SH-SY5Y (cell line): ENCODE data around the gene BRINP3.

Experiments
- GATA2 ChIP-seq: IDR thresholded peaks from 2 replicates; pipeline ENCODE4 v1.6.1; 2011; ENCODE audit warnings: mild to moderate bottlenecking, low read depth, low read length
- GATA3 ChIP-seq: IDR thresholded peaks from 2 replicates; pipeline ENCODE4 v1.6.1; 2011; ENCODE audit warnings: low read depth, mild to moderate bottlenecking, low read length, moderate library complexity

DNA sequence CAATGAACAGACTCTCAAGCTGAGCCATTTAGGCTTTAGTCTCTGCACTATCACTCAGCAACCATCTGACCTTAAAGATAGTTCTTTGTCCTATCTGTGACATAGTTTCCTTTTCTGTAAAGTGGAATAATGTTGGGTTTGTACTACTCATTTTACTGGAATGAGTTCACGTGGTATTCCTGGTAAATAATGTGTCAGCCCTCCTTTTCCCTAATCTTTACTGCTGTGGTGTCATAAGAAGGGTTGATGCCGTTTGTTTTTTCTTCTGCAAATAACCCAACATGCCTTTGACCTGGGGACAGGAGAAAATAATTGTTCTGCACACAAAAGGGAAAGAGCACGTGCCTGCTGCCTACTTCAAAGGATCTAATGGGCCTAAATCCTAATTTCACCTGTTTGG lies 297.8 kb downstream of the BRINP3 start:
- TF ChIP-seq GATA2 (no peak), GATA3 (no peak)
